A549 (cell line): ENCODE measurements around the gene PANX1. TPM values are rescaled to one million over a fixed set of nuclear protein-coding genes. Genes with fewer than 3 reads are reported as not detected.

Experiments
- ATAC-seq, 2 experiments: fragments of 200-7000 bp in 1 of 2; fragments of >200 bp in 1 of 2; cut with Nextera tagmentation in 1 of 2; cut with Tn5 transposase in 1 of 2; 3 replicates each; pipeline versions ENCODE4 v1.8.0 to v1.9.1; 2018 to 2020; ENCODE audit warnings: mild to moderate bottlenecking in 1 of 2, moderate library complexity in 1 of 2
- CTCF ChIA-PET: fragments of 300-600 bp; sonication (Branson Sonifier 250); formaldehyde crosslinking; extraction: SDS; loops from one replicate; lab custom pipeline; 2021; ENCODE audit warnings: antibody characterized with exemption, inconsistent platforms; lab: Yijun Ruan, JAX
- POLR2A ChIA-PET: fragments of 350-600 bp; formaldehyde crosslinking; extraction: SDS; loops from one replicate; lab custom pipeline; 2021; ENCODE audit warnings: antibody characterized with exemption, inconsistent platforms; lab: Yijun Ruan, JAX
- DNase-seq, 2 experiments: peaks; one replicate each; pipeline versions ENCODE4 v3.0.0 to v3.0.0-alpha.2; 2011 to 2016; ENCODE audit warnings: low read depth in 1 of 2, low spot score in 1 of 2
- FAIRE-seq: peaks from 2 replicates; lab custom pipeline; 2011; peaks lifted over from hg19 to GRCh38; lab: Jason Lieb, UNC
- H3K27ac ChIP-seq, 2 experiments: fragments of >200 bp; sonication (Bioruptor Twin); formaldehyde crosslinking; 3 replicates each; pipeline ENCODE4 v1.5.1; 2016 to 2017
- H3K4me1 ChIP-seq: fragments of >200 bp; sonication (Bioruptor Twin); formaldehyde crosslinking; 3 replicates; pipeline ENCODE4 v1.6.1; 2016
- H3K4me2 ChIP-seq: fragments of >200 bp; sonication (Bioruptor Twin); formaldehyde crosslinking; 3 replicates; pipeline ENCODE4 v1.6.1; 2016
- H3K4me3 ChIP-seq: fragments of >200 bp; sonication (Bioruptor Twin); formaldehyde crosslinking; 3 replicates; pipeline ENCODE4 v1.5.1; 2016
- H3K9me3 ChIP-seq: fragments of >200 bp; sonication (Bioruptor Twin); formaldehyde crosslinking; 3 replicates; pipeline ENCODE4 v1.6.1; 2016
- ATOH8 ChIP-seq: fragments of 250-450 bp; sonication (Bioruptor Pico); IDR thresholded peaks from 2 replicates; pipeline ENCODE4 v1.5.0; 2020; ENCODE audit warnings: low read depth, mild to moderate bottlenecking, moderate library complexity
- CBX2 ChIP-seq: fragments of 200-600 bp; sonication (generic); IDR thresholded peaks from 2 replicates; pipeline ENCODE4 v1.6.1; 2016; ENCODE audit warnings: low read depth, mild to moderate bottlenecking, borderline replicate concordance
- CHD4 ChIP-seq: fragments of 200-600 bp; sonication (generic); IDR thresholded peaks from 2 replicates; pipeline ENCODE4 v1.6.1; 2016; ENCODE audit warnings: antibody characterized with exemption, mild to moderate bottlenecking, borderline replicate concordance
- CTCF ChIP-seq: fragments of >200 bp; sonication (Bioruptor Twin); formaldehyde crosslinking; IDR thresholded peaks from 3 replicates; pipeline ENCODE4 v1.5.1; 2016
- EHF ChIP-seq: fragments of 250-450 bp; sonication (Bioruptor Pico); IDR thresholded peaks from 2 replicates; pipeline ENCODE4 v1.5.0; 2020; ENCODE audit warnings: mild to moderate bottlenecking
- FOSB ChIP-seq: fragments of 250-450 bp; sonication (Bioruptor Pico); IDR thresholded peaks from 2 replicates; pipeline ENCODE4 v1.5.0; 2020; ENCODE audit warnings: mild to moderate bottlenecking, moderate library complexity
- HDAC2 ChIP-seq: fragments of 200-600 bp; sonication (generic); IDR thresholded peaks from 2 replicates; pipeline ENCODE4 v1.6.1; 2016
- HES2 ChIP-seq: fragments of >200 bp; sonication (Bioruptor Twin); formaldehyde crosslinking; IDR thresholded peaks from 2 replicates; pipeline ENCODE4 v1.6.1; 2016
- HOXB5 ChIP-seq: fragments of 250-450 bp; sonication (Bioruptor Pico); IDR thresholded peaks from 2 replicates; pipeline ENCODE4 v1.5.0; 2020; ENCODE audit warnings: mild to moderate bottlenecking, moderate library complexity
- KDM1A ChIP-seq: fragments of 200-600 bp; sonication (generic); IDR thresholded peaks from 2 replicates; pipeline ENCODE4 v1.6.1; 2016; ENCODE audit warnings: low read depth, mild to moderate bottlenecking
- MAZ ChIP-seq: fragments of 150-350 bp; IDR thresholded peaks from 2 replicates; pipeline ENCODE4 v1.6.1; 2014; ENCODE audit warnings: antibody characterized with exemption, low read depth, low read length, borderline replicate concordance
- NFE2L2 ChIP-seq: fragments of 150-350 bp; conservative IDR thresholded peaks from 2 replicates; pipeline ENCODE4 v1.6.1; 2014; ENCODE audit warnings: low read length
- NPAS2 ChIP-seq: fragments of 250-450 bp; sonication (Bioruptor Pico); IDR thresholded peaks from 2 replicates; pipeline ENCODE4 v1.8.0; 2022; ENCODE audit warnings: mild to moderate bottlenecking, moderate library complexity, borderline replicate concordance
- NR3C1 ChIP-seq: fragments of >200 bp; sonication (Bioruptor Twin); formaldehyde crosslinking; IDR thresholded peaks from 3 replicates; pipeline ENCODE4 v1.6.1; 2017
- PBX3 ChIP-seq: IDR thresholded peaks from 2 replicates; pipeline ENCODE4 v1.6.1; 2012
- PHF8 ChIP-seq: fragments of 200-600 bp; sonication (generic); IDR thresholded peaks from 2 replicates; pipeline ENCODE4 v1.6.1; 2016; ENCODE audit warnings: low read depth, mild to moderate bottlenecking, antibody characterized with exemption, moderate library complexity, borderline replicate concordance
- POLR2A ChIP-seq: IDR thresholded peaks from 2 replicates; pipeline ENCODE4 v1.6.1; 2012; ENCODE audit warnings: mild to moderate bottlenecking, low read length
- POLR2AphosphoS2 ChIP-seq: conservative IDR thresholded peaks from 2 replicates; pipeline ENCODE4 v1.6.1; 2012; ENCODE audit warnings: low read length, improper control_type of control experiment, inconsistent platforms
- RAD21 ChIP-seq, 2 experiments: fragments of >200 bp in 1 of 2; sonication (Bioruptor Twin) in 1 of 2; formaldehyde crosslinking in 1 of 2; IDR thresholded peaks in 1 of 2; conservative IDR thresholded peaks in 1 of 2; 2 replicates in 1 of 2; 3 replicates in 1 of 2; pipeline ENCODE4 v1.6.1; 2012 to 2018; ENCODE audit warnings: inconsistent platforms in 1 of 2
- RARB ChIP-seq: fragments of 250-450 bp; sonication (Bioruptor Pico); IDR thresholded peaks from 2 replicates; pipeline ENCODE4 v1.8.0; 2021; ENCODE audit warnings: mild to moderate bottlenecking, moderate library complexity
- RCOR1 ChIP-seq: fragments of 150-350 bp; IDR thresholded peaks from 2 replicates; pipeline ENCODE4 v1.6.1; 2014; ENCODE audit warnings: antibody characterized with exemption, low read length, low read depth
- RNF2 ChIP-seq: fragments of 200-600 bp; sonication (generic); IDR thresholded peaks from 2 replicates; pipeline ENCODE4 v1.6.1; 2016; ENCODE audit warnings: low read depth, mild to moderate bottlenecking, antibody characterized with exemption, moderate library complexity, borderline replicate concordance
- TP53 ChIP-seq: fragments of 250-450 bp; sonication (Bioruptor Pico); IDR thresholded peaks from 2 replicates; pipeline ENCODE4 v1.5.0; 2021; ENCODE audit warnings: mild to moderate bottlenecking, moderate library complexity
- ZFP36 ChIP-seq: fragments of 450-650 bp; IDR thresholded peaks from 2 replicates; pipeline ENCODE4 v1.6.1; 2014; ENCODE audit warnings: borderline replicate concordance; ENCODE audit not compliant: partially characterized antibody
- WGBS: methylation state at CpG from one replicate; pipeline ENCODE4 v1.1.6; 2017; ENCODE audit errors: missing lambda C conversion rate; 5-methylcytosine and 5-hydroxymethylcytosine counted together
- polyA plus RNA-seq, 4 experiments: library from polyadenylated mRNA; depleted of rRNA in 3 of 4; stranded (reverse); fragments of >200 nt; fragmentation: RNase III in 1 of 4; extraction: RNeasy Plus Mini Kit Qiagen cat#74134 plus additional on column Dnase treatment in 1 of 4; gene quantifications; 2 replicates in 3 of 4; 3 replicates in 1 of 4; pipeline ENCODE4 v1.2.3, GENCODE V29; 2011 to 2017

Gene PANX1
- polyA plus RNA-seq, 2 of the 4 experiments (the other 2 are of a cell fraction): 11.0 to 13.3 TPM

GRCh38 chr11:94128291-94128745, 323 bp upstream of the PANX1 start:
- ATAC-seq: peak; percentile 47 to 58

GRCh38 chr11:94129512-94130297, 1.1 kb downstream of the PANX1 start:
- DNase-seq (no peak), ATAC-seq (no peak; a peak in 1 of 6 replicates), FAIRE-seq (no peak)
- TF ChIP-seq CTCF: no peak
- TF ChIP-seq PBX3: no peak
- no peak for TF ChIP-seq POLR2AphosphoS2
- TF ChIP-seq CBX2: no peak
- TF ChIP-seq TP53 (CRISPR knock-in tag): no peak
- TF ChIP-seq RAD21 (conservative IDR thresholded peaks at IDR 0.05 in 1 of 2, IDR thresholded peaks at IDR 0.05 in 1 of 2): no peak
- TF ChIP-seq MAZ: no peak
- TF ChIP-seq PHF8: no peak
- no peak for TF ChIP-seq EHF (CRISPR knock-in tag)
- TF ChIP-seq NR3C1: no peak
- no peak for TF ChIP-seq RARB
- no peak for TF ChIP-seq NFE2L2
- no peak for TF ChIP-seq RCOR1
- TF ChIP-seq HDAC2: no peak
- no peak for TF ChIP-seq CHD4
- no peak for TF ChIP-seq POLR2A
- ChIA-PET CTCF (interaction anchor here (2.6 kb wide), 1 partner anchor 234 kb away, joined by 7 read pairs; no protein-coding TSS in a partner anchor), POLR2A (interaction anchor here (0.5 to 1.7 kb wide), 3 partner anchors 13 to 337 kb away, joined by 3 to 6 read pairs (median 4); no protein-coding TSS in a partner anchor)
- peak overlapping the region; percentile 90 to 94 for H3K27ac ChIP-seq
- H3K9me3 ChIP-seq: no peaks in the 10 kb centered on the region
- WGBS: 61% methylated on average over 11 of the region's 20 CpGs
- peaks cover 42% of the 10 kb centered on the region for H3K4me1 ChIP-seq
- H3K4me2 ChIP-seq: peak overlapping the region; percentile 78
- H3K4me3 ChIP-seq: peak overlapping the region; percentile 80

More at GRCh38 chr11:94128291-94128745, 323 bp upstream of the PANX1 start:
- peaks cover 35% of the 10 kb centered on the region for H3K4me1 ChIP-seq
- FAIRE-seq (no peak), DNase-seq (no peak)
- CTCF ChIA-PET: interaction anchor here (0.7 to 2.6 kb wide), 4 partner anchors 10 to 233 kb away, joined by 3 to 7 read pairs (median 3); no protein-coding TSS in a partner anchor
- TF ChIP-seq NPAS2 (no peak), PHF8 (peak; percentile 13; the same call in 1 of the 2 replicates)
- no peaks in the 10 kb centered on the region for H3K9me3 ChIP-seq
- WGBS: 3% methylated on average over 12 of the region's 23 CpGs
- peak overlapping the region; percentile 90 to 94 for H3K27ac ChIP-seq
- H3K4me2 ChIP-seq: peak overlapping the region; percentile 91
- POLR2A ChIA-PET: interaction anchor here (0.6 to 1.7 kb wide), 2 partner anchors 24 to 372 kb away, joined by 3 to 6 read pairs; no protein-coding TSS in a partner anchor
- peak overlapping the region; percentile 80 for H3K4me3 ChIP-seq

- Histone ChIP-seq H3K9me3 (no peaks in the 10 kb centered on the region), H3K27ac (no peak overlapping the region), H3K4me3 (peak overlapping the region; percentile 80; the same call in 1 of the 3 replicates), H3K4me2 (peak overlapping the region; percentile 78)
- POLR2A ChIA-PET: no interaction called here
- DNase-seq (no peak), FAIRE-seq (no peak), ATAC-seq (no peak)
- 94% methylated on average over 7 of the region's 7 CpGs for WGBS
- TF ChIP-seq KDM1A (no peak), FOSB (CRISPR knock-in tag) (no peak), MAZ (no peak), HOXB5 (CRISPR knock-in tag) (no peak), HES2 (no peak), PHF8 (no peak), NFE2L2 (no peak), RARB (no peak), ATOH8 (CRISPR knock-in tag) (no peak), ZFP36 (no peak), CHD4 (no peak), POLR2AphosphoS2 (no peak), NR3C1 (no peak), RNF2 (no peak)
- TF ChIP-seq, all 56 proteins: peak for 0
- peaks cover 50% of the 10 kb centered on the region for H3K4me1 ChIP-seq
- CTCF ChIA-PET: interaction anchor here (2.6 kb wide), 1 partner anchor 235 kb away, joined by 7 read pairs; no protein-coding TSS in a partner anchor
These were observed 1.8 kb downstream of the PANX1 start for GRCh38 chr11:94130298-94131046.
